Measurements from ENCODE around the gene MPP2.

MPP2 gene

DNA sequence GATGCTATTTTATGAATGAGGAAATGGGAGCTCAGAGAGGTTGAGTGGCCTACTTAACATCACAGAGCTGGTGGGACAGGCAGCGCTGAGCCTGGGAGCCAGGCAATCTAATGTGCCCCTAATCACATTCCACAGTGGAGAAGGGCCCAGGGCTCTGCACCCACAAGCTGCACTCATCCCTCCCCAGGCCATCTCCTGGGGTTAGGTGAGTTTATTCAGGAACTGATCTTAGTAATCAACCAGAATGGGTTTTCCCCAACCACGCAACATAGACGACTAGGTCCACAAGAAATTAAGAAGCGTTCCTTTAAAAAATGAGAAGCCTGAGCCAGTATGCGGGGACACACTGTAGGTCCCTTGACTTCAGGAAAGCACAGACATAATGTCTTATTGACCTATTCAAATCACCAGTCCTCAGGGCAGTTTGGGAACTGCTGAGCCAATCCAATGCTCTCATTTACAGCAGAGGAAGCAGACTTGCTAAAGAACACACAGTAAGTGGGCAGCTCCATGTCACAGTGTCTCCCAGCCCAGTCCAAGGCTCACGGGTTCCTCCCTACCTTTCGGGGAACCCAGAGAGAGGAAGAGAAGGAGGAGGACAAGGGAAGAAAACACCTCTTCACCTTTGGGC lies 76.7 kb downstream of the MPP2 start:
- TF ChIP-seq, protein P1, sequence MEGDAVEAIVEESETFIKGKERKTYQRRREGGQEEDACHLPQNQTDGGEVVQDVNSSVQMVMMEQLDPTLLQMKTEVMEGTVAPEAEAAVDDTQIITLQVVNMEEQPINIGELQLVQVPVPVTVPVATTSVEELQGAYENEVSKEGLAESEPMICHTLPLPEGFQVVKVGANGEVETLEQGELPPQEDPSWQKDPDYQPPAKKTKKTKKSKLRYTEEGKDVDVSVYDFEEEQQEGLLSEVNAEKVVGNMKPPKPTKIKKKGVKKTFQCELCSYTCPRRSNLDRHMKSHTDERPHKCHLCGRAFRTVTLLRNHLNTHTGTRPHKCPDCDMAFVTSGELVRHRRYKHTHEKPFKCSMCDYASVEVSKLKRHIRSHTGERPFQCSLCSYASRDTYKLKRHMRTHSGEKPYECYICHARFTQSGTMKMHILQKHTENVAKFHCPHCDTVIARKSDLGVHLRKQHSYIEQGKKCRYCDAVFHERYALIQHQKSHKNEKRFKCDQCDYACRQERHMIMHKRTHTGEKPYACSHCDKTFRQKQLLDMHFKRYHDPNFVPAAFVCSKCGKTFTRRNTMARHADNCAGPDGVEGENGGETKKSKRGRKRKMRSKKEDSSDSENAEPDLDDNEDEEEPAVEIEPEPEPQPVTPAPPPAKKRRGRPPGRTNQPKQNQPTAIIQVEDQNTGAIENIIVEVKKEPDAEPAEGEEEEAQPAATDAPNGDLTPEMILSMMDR (IDR thresholded peaks at IDR 0.05; ENCODE audit: control insufficient read depth, insufficient read depth, low read depth, low read length, missing control alignments), result no peak
- no peak for DNase-seq (ENCODE audit: low read depth)
- H3K4me3 ChIP-seq (ENCODE audit: control insufficient read depth, low read depth, low read length), result no peak overlapping the region

- no peak overlapping the region for H3K4me3 ChIP-seq (ENCODE audit: control insufficient read depth, low read depth, low read length)
- DNase-seq (ENCODE audit: low read depth), result no peak
- TF ChIP-seq, protein P1 (IDR thresholded peaks at IDR 0.05; ENCODE audit: control insufficient read depth, insufficient read depth, low read depth, low read length, missing control alignments), result no peak
Observed at GRCh38 chr17:43829738-43830137, 77.6 kb downstream of the MPP2 start.

DNA sequence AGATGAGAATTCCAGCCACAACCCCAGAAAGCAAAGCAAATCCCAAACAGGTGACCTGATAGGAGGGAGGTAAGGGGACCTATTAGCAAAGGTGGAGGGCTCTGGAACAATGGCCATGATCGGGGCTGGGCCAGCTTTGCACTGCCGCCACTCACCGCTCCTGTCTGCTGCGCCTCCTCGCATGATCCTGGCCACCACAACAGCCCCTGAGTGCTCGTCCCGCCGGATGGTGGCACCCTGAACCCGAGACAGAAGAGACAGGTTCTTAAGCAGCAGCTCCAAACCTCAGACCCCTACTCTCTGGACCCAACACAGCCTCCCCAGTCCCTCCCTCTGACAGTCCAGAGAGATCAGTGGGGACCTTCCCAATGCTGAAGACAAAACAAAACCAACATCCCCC lies 79.7 kb downstream of the MPP2 start:
- TF ChIP-seq, protein P1 (IDR thresholded peaks at IDR 0.05; ENCODE audit: control insufficient read depth, insufficient read depth, low read depth, low read length, missing control alignments), result no peak
- no peak for DNase-seq (ENCODE audit: low read depth)
- H3K4me3 ChIP-seq (ENCODE audit: control insufficient read depth, low read depth, low read length), result no peak overlapping the region

- TF ChIP-seq, protein P1 (IDR thresholded peaks at IDR 0.05; ENCODE audit: control insufficient read depth, insufficient read depth, low read depth, low read length, missing control alignments), result no peak
- H3K4me3 ChIP-seq (ENCODE audit: control insufficient read depth, low read depth, low read length), result no peak overlapping the region
- DNase-seq (ENCODE audit: low read depth), result no peak
Observed at GRCh38 chr17:43826206-43826605, 81.1 kb downstream of the MPP2 start.

GRCh38 chr17:43825567-43825966 lies 81.8 kb downstream of the MPP2 start:
- no peak for DNase-seq (ENCODE audit: low read depth)
- no peak overlapping the region for H3K4me3 ChIP-seq (ENCODE audit: control insufficient read depth, low read depth, low read length)
- TF ChIP-seq, protein P1 (IDR thresholded peaks at IDR 0.05; ENCODE audit: control insufficient read depth, insufficient read depth, low read depth, low read length, missing control alignments), result no peak
